HG03095 (cell line): ENCODE measurements around the gene ACRBP.

Experiments used
- ATAC-seq: cut with Tn5 transposase; IDR thresholded peaks from one replicate; pipeline ENCODE4 v1.9.1; 2021; ENCODE audit warnings: moderate library complexity; ENCODE audit not compliant: unreplicated experiment

The ACRBP gene

DNA sequence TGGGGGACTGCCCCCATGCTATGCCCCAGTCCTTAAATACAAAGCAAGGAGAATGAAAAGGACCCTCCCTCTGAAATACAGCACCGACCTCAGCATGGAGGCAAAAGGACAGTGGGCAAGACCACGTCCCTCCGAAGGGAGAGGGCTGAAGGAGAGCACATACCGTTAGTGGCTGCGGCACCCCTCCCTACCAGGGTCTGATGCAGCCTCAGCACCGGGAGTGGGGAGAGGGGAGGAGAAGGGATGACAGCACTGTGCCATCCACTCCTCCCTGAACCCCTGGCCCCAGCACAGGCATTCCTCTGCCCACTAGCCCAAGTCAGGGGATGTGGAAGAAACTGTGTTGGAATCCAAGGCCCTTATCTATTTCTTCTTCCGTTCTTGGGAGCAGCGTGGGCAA is 3.6 kb upstream of the ACRBP start:
- no peak for ATAC-seq

DNA sequence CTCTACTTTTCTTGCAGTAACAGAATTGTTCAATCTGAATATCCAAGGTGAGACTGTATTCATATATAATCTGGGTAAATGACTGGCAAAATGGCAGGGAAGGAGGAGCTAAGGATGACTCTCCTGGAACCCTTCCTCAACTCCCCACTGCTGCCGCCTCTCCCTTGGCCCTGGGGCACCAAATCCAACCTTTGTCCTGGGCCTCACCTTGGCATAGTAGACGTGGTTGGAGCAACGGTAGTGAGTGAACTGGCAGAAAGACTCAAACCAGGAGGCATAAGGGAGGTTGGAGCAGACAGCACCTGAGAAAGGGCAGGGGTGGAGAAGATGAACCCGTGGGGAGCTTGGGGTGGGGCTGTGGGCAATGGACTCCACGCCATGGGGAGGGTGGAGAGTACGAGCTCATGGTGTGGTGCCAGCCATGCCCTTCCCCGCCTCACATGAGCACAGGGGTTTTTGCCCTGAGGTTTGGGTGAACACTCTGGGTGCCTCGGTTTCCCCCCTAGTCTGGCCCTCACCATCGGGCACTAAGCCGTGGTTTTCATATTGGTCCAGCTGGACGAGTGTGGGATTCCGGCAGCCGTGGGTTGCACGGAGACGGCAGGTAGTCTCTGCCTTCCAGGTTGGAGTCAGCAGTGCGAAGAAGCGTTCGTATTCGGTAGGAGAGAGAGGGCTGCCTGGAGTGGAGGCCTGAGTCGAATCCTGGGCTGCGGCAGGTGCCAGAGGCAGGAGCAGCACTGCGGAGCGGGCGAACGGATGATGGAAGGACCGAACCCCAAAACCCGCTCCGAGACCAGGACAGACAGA is 753 bp downstream of the ACRBP start:
- ATAC-seq: no peak

DNA sequence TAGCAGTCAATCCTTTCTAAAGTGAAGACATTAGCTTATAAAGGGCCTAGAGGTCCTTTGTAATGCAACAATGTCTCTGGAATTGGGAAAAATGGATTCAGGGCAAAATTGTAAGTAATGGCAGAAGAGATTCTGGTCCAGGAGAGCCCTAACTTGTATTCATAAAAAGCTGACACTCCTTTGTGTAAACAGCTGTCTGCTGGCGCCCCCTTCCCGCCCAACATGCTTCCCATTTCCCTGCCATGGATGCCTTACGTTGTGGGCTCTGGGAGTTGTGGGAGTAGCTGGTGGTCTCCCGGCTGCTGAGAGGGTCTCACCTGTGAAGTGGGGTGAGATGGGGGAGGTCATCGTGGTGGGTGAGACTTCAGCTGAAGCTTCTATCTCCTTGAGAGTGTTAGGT is 2.3 kb downstream of the ACRBP start:
- ATAC-seq: no peak

DNA sequence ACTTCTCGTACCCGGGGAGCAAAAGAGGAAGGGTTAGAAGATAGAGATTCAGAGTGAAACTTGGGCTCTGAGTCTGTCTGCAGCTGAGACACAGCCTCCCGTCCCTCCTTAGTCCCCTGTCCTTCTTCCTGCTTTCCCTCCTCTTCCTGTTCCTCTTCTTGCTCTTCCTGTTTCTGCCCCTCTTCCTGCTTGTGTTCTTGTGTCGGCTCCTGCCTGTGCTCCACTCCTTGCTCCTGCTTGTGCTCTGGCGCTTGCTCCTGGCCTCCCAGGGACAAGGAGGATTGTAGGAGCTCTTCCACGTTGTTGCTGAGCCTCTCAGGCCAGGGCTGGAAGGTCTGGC is 3.0 kb downstream of the ACRBP start:
- no peak for ATAC-seq

DNA sequence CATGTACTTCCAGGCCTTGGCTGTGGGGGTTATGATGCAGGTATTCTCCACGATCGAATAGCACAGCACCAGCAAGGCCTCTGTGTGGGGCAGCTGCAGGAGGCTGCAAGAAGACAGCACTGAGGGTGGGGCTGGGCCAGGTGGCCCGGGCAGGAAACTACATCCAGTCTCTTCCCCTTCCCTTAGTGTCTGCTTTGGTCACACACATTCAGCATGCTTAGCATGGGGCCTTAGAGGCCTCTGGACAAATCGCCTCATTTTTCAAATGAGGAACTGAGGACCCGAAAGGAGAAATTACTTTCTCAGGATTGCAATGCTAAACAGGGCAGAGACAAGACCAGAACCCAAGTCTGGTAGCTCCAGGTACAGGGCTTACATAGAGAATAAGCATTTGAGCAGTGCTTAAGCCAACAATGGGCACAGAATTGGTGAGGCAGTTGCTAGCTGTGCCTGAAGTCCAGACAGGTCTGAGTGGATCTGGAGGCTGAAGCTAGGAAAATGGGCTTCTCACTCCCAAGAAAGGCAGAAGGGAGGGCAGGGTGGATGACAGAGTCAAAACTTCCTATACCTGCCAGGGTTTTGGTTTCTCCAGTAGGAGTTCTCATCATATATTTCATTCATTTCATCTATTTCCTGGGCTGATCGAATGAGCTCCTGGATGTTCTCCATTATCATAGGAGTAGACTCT is 3.5 kb downstream of the ACRBP start:
- no peak for ATAC-seq

DNA sequence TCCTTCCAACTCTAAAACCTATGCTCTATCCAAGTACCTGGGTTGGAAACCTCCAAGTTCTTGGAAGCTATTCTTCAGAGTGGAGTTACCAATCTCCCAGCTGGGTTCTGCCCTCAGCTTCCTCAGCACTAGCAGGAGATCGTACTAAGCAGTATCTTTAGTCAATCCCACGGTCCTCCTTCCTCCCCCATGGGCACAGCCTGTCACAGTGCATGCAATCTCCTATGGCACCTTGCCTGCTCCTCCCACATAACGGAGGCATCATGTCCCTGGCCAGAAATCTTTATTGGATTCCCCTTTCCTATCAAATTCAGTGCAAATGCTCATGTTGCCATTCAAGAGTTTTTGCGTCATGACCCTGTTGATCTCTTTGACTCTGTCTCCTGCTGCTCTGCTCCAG is 6.1 kb downstream of the ACRBP start:
- ATAC-seq: no peak

DNA sequence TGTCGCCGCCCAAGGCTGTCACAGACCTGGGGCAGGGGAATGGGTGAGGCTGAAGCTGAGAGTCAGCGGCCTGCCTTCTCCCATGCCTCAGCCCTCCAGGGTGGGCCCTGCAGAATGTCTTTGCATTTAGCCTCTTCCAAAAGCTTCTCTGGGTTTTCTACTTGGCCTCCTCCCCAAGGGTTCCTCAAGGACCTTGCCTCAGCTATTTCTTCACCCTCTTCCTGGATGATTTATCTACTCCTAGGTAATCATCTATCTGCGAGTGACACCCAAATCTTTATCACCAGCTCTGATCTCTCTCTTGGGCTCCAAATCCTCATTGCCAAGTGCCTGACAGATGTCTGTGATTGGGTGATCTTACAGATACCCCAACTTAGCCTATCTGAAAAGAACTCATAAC is 6.7 kb downstream of the ACRBP start:
- no peak for ATAC-seq

DNA sequence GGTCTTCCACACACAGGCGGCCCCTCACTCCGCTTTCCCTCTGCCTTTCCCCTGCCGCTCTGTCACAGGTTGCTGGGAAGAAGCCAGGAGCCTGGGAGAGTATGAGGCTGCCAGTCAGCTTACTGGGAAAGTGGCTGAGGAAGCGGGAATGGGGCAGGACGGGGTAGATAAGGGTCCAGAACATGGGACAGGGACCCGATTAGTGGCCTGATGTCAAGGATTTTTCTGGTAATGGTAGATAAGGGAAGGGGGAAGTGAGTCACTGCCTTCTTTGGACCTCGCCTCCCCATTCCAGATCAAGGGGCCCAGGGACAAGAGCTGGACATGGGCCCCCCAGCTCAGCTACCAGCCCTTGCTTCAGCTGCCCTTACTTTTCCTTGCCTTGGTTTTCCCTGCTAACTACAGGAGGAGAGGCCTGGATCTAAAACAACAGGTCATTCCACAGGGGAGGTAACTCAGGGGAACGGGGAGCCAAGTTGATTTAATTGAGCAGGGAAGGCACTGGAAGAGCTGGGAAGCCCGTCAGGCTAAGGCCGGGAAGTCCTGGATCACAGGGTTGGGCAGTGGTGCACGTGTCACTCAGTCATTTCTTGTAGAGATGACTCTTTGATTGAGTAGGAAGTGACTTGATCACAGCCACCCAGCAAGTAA is 8.0 kb downstream of the ACRBP start:
- ATAC-seq: no peak

DNA sequence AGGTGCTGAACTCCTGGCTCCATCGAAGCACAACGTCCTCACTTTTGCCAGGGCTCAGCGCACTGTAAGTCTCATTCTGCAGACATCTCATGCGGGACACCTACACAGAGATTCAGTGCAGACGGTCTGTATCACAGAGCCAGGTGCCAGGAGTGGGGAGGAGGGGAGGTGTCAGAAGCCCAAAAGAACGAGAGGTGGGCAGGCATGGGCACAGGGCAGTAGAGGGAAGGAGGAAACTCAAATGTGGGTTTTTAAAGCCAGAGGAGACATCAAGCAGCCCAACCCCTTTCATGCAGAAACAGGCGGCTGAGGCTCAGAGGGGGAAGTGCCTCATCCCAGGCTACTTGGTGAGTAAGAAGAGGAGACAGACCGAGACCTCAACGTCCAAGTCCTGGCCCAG is 8.9 kb downstream of the ACRBP start:
- ATAC-seq: no peak

DNA sequence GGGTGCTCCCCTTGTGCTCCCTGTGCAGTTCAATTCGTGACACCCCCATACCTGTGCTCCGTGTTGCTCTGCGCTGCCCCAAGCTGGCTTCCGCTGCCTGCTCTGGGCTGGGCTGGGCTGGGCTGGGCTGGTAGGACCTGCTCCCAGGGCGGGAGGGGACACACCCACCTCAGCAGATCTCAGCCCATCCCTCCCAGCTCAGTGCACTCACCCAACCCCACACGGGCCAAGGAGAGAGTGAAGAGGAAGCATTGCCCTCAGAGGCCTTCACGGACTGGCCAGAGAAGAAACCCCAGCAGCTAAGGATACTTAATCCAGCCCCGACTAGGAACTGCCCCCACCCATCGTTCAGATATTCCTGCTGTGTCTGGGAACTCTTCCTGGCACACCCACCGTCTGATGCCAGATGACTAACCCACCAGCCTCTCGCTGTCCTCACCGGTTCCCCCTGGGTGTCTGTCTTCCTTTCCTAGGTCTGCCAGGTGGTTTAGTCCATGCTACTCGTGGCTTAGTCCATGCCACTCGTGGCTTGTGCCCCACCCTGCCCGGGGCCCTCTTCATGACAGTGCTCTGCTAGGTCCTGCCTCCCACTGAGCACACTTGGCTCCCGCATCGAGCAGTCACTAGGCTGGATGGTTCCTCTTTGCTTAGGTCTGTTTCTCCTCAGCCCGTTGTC is 11.2 kb downstream of the ACRBP start, which contains the start of gene LPAR5:
Gene LPAR5, minus strand, starts transcription at position 104 of the 676 bp plus-strand sequence. CDS start 14,711 bp downstream, outside the sequence.
- ATAC-seq: peak; percentile 39

DNA sequence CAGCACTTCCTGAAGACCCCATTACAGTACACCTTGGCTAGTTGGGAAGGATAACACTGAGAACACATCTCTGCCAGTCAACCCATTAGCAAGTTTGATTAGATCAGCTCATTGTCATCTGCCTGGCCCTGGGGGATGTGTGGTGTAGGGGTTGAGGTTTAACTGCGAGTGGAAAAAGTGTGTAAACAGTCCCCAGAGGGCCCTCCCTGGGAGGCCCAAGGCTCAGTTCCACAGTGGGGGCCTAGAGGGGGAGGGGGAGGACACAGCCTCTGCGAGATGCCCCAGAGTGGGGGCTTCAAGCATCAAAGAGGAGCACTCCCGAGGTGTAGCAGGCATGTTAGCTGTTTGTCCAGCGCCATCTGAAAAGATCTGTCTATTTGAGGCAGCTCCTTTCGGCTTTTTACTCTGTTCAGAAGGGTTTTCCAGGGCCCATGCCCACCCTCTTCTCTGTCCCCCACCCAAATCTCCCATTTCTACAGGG is 11.8 kb downstream of the ACRBP start:
- ATAC-seq: peak; percentile 29

DNA sequence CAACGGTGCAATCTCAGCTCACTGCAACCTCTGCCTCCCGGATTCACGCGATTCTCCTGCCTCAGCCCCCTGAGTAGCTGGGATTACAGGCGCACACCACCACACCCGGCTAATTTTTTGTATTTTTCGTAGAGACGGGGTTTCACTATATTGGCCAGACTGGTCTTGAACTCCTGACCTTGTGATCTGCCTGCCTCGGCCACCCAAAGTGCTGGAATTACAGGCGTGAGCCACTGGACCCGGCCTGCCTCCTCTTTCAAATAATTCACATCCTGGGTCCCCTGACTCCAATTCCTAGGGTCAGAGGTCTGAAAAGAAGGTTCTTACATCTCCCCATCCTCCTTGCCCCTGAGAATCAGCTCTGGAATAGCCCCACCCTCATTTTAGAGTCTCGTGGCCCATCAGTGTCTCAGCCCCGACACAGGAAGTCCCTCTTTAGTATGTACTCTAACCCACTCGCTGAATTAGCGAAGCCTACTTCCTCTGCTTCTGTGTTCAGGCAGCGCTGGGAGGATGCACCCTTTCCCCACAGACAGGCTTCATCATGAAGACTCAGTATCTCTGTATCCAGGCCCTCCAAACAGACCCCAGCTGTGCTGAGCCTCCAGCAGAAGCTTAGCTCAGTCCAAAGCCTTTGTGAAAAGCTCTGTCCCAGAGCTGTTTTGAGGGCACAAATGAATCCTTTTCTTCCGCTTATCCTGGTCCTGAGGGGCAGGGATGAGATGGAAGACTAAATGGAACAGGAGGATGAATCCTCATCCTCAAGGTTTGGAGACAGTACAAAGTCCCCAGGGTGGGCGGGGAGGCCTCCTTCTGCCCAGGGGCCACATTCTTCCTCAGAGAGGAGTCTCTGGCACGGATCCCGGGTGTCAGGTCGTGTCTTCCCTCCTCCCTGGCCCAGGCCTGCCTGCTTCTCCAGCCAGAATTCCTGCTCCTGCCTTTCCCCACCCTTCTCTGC is 14.9 kb downstream of the ACRBP start:
- peak; percentile 49 for ATAC-seq

DNA sequence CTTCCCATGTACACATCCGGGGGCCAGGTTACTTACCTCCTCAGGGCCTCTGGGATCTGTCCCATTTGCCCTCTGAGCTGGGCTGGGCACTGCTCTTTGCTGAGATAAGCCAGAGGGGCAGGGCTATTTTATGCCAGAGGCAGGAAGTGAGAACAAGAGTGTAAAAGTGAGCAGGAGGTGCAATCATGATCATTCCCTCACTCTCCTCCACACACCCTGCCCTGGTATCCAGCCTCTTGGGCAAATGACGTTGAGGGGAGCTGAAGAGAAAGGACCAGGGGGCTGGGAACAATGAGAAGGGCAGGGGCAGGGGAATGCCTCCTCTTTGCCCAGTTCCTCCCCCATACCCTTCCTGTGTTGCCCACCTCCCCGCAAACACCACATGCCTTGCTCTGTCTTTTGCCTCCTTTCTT is 15.7 kb downstream of the ACRBP start:
- no peak for ATAC-seq

DNA sequence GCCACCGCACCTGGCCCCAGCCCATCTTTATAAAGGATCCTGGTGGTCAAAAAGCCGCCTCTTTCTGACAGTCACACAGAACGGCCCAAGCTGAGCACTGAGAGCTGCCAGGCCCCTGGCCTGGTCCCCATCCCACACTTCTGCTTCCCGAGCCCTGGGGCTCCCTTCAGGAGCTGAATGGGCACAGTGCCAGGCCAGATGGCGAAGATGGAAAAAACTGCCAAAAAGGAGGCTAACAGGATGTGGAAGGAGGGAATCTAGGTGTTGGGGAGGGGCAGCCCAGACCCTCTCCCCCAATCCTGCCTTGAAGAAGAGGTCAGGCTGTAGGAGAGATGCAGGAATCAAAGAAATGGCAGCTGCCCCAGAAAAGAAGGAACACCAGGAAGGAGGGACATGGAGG is 16.5 kb downstream of the ACRBP start:
- no peak for ATAC-seq

DNA sequence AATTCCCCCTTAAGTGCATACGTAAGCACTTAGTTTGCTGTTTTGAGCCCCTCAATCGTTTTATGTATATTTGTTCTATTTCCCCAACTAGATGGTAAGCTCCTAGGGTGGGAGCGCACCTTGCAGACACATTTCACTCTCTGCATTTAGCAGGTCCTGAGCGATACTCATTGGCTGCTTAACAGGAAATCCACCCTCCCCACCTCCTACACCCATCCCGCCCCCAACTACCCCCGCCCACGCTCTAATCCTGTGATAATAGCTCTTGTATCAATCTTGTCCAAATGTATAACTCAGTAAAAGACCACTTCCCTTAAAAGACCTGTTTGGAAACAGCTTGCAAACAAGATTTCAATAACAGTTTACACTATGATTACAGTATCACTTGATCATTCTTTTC is 19.6 kb downstream of the ACRBP start:
- no peak for ATAC-seq

DNA sequence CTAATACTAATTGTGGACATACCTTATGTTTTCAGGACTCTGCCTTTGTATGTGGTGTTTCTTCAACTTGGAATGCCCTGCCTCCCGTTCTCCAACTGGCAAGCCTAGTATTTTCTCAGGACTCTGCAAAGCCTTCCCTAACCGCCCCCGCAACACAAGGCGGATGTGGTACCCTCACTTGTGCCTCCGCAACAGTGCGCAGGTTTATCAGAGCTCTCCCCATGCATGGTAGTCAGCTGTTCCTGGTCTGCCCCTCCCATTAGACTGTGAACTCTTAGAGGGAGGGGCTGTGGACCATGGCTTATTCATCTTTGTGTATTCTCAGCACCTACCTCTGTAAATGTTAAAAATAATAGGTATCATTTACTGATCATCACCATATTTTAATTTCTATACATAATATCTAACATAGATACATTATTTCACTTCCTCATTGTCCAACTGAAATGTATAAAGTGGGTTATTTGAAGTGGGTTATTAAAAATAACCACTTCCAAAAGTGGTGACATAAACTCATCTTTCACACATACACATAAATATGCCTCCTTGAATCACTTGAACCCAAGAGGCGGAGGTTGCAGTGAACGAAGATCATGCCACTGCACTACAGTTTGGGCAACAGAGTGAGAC is 20.5 kb downstream of the ACRBP start:
- ATAC-seq: no peak

DNA sequence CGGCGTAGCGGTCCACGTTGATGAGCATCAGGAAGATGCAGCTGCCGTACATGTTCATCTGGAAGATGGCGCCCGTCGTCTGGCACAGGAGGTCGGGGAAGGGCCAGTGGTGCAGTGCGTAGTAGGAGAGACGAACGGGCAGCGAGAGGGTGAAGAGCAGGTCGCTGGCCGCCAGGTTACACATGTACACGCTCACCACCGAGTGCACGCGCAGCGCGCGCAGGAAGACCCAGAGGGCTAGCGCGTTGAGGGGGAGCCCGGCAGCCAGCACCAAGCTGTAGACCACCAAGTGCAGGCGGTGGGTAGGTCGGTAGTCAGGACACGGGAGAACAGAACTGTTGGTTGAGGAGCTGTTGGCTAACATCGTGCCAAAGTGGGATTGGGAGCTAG is 26.4 kb downstream of the ACRBP start:
- no peak for ATAC-seq

DNA sequence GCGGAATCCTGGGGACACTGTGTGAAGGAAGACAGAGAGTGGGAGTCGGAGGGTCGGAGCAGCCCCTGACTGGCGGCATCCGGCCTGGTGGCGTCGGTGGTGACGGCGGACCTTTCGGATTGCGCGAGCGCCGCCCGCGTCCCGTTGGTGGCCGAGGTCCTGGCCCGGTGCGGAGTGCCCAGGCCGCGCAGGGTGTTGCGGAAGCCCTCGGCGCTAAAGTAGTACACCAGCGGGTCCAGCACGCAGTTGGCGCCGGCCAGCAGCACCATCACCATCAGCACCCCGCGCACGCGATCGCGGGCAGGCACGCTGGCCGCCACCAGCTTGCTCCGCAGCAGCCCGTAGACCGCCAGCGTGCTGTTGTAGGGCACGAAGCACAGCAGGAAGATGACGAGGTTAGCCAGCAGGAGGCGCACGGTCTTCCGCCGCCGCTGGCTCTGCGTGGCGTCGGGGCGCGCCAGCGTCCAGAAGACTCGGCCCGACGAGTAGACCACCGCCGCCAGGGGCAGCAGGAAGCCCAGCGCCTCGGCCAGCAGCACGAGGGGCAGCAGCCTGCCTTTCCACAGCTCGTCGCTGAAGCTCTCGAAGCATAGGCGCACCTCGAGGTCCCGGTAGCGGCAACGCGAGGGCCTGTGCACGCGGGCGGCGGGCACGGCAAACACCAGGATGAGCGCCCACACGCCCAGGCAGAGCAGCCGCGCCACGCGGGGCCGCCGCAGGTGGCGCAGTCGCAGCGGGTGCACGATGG is 26.9 kb downstream of the ACRBP start:
- no peak for ATAC-seq
